Common myeloid progenitor, CD34-positive (primary cell): ENCODE results near the gene C16orf74.

Experiments
- CTCF ChIA-PET: fragments of 350-600 bp; sonication (Branson Sonifier 250); formaldehyde crosslinking; loops from one replicate; lab custom pipeline; 2021; ENCODE audit warnings: antibody characterized with exemption; lab: Charles Lee
- POLR2A ChIA-PET: fragments of 350-600 bp; sonication (Branson Sonifier 250); formaldehyde crosslinking; loops from one replicate; lab custom pipeline; 2021; ENCODE audit warnings: antibody characterized with exemption; lab: Charles Lee
- DNase-seq, 3 donors: peaks; one replicate each; pipeline versions ENCODE4 v3.0.0 to v3.0.0-alpha.2; 2013
- H3K27ac ChIP-seq, 2 experiments: 1 replicate in 1 of 2; 2 replicates in 1 of 2; pipeline ENCODE4 v1.7.0; 2013; ENCODE audit warnings: inconsistent platforms in 2 of 2, low read length in 2 of 2, mild to moderate bottlenecking in 2 of 2, low read depth in 1 of 2, moderate library complexity in 1 of 2; ENCODE audit not compliant: severe bottlenecking in 2 of 2, insufficient read depth in 1 of 2, poor library complexity in 1 of 2
- H3K27me3 ChIP-seq, 5 experiments: replicated peaks in 2 of 5; 1 replicate in 3 of 5; 2 replicates in 2 of 5; pipeline versions ENCODE4 v1.6.1 to v1.7.0; 2013; ENCODE audit warnings: low read length in 4 of 5, mild to moderate bottlenecking in 2 of 5, moderate library complexity in 2 of 5, inconsistent platforms in 1 of 5; ENCODE audit not compliant: insufficient read depth in 5 of 5, control insufficient read depth in 4 of 5
- H3K36me3 ChIP-seq, 4 experiments: 1 replicate in 2 of 4; 2 replicates in 2 of 4; pipeline versions ENCODE4 v1.6.1 to v1.7.0; 2013; ENCODE audit warnings: low read length in 3 of 4, control low read depth in 1 of 4, mild to moderate bottlenecking in 1 of 4; ENCODE audit not compliant: control insufficient read depth in 4 of 4, insufficient read depth in 4 of 4
- H3K4me1 ChIP-seq, 4 experiments: 1 replicate in 3 of 4; 2 replicates in 1 of 4; pipeline versions ENCODE4 v1.6.1 to v1.7.1; 2013; ENCODE audit warnings: low read length in 3 of 4, mild to moderate bottlenecking in 3 of 4, control low read depth in 1 of 4, inconsistent platforms in 1 of 4, moderate library complexity in 1 of 4; ENCODE audit not compliant: control insufficient read depth in 4 of 4, insufficient read depth in 4 of 4; ENCODE audit errors: control extremely low read depth in 1 of 4
- H3K4me3 ChIP-seq, 7 experiments: 1 replicate in 4 of 7; 2 replicates in 3 of 7; pipeline versions ENCODE4 v1.5.1 to v1.7.0; 2013; ENCODE audit warnings: mild to moderate bottlenecking in 7 of 7, low read length in 6 of 7, moderate library complexity in 6 of 7, inconsistent platforms in 2 of 7, low read depth in 2 of 7, control low read depth in 1 of 7; ENCODE audit not compliant: insufficient read depth in 4 of 7, control insufficient read depth in 1 of 7; ENCODE audit errors: extremely low read depth in 1 of 7
- H3K9me3 ChIP-seq, 5 experiments: 1 replicate in 4 of 5; 2 replicates in 1 of 5; pipeline versions ENCODE4 v1.6.1 to v1.7.1; 2013; ENCODE audit warnings: low read length in 4 of 5, mild to moderate bottlenecking in 2 of 5, inconsistent platforms in 1 of 5, low read depth in 1 of 5, moderate library complexity in 1 of 5; ENCODE audit not compliant: control insufficient read depth in 4 of 5, insufficient read depth in 2 of 5; ENCODE audit errors: control extremely low read depth in 1 of 5
- WGBS: methylation state at CpG from one replicate; pipeline ENCODE4 v1.1.5; 2013; ENCODE audit not compliant: insufficient coverage; 5-methylcytosine and 5-hydroxymethylcytosine counted together

Gene C16orf74

DNA sequence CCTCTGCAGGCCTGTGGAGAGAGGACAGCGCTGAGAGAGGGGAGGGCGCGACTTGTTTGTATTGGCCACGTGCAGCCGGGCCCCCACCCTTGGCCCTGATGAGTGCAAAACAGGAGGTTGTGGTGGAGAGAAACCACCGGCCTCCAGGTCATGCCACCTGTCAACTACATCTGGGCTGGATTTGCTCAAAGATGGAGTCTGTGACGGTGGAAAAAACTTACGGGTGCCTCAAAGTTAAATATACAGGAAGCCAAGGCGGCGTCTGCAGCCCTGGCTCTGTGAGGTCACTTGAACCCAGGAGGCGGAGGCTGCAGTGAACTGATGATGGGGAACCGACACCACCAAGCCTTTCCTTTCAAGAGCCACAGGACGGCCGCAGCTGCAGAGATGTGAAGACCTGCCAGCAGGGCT is 15.7 kb downstream of the C16orf74 start:
- ChIA-PET POLR2A (no interaction called here), CTCF (interaction anchor here (0.7 to 1.4 kb wide), 2 partner anchors 11 to 27 kb away, joined by 3 to 4 read pairs; no protein-coding TSS in a partner anchor)
- Histone ChIP-seq H3K36me3 (no peaks in the 10 kb centered on the region), H3K27me3 (no peaks in the 10 kb centered on the region), H3K9me3 (no peaks in the 10 kb centered on the region), H3K27ac (no peak overlapping the region), H3K4me1 (peaks cover 0 to 39% (median 28%) of the 10 kb centered on the region in 4 experiments), H3K4me3 (peak overlapping the region in 5 of 7 experiments; percentile 0 to 31 (median 14))
- DNase-seq = peak; percentile 46 to 90 (median 84)
- WGBS = 7% methylated on average over 13 of the region's 14 CpGs

DNA sequence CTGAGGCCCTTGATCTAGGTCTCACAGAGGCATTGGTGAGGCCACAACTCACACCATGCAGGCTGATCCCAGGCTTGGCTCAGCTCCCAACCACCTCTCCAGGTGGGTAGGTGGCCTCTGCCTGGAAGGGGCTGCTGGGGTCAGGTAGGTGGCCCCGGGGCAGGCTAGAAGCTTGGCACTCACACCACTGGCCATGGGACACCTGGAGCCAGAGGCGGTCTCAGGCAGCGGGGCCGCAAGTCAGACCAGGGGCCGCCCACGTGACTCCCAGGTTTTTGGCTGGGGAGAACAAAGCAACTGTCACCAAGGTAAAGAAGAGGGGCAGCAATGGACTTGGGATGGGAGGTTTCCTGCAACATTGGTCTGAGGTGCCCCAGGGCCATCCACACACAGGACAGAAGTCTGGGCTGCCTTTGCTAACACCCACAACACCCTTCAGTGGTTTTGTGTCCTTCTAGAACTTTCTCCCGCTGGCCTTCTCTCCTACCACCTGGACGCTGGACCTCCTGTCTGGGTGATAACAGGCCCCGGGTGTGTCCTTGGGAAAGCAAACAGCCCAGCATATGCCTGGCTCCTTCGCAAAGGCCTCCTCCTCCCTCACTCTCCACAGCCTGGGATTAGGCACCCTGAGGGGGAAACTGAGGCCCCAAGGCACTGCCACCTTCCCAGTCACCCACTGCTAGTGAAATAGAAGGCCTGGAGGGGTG is 16.4 kb downstream of the C16orf74 start:
- no peaks in the 10 kb centered on the region for H3K36me3 ChIP-seq
- WGBS = 87% methylated on average over 9 of the region's 10 CpGs
- H3K4me1 ChIP-seq = peaks cover 0 to 46% (median 28%) of the 10 kb centered on the region in 4 experiments
- DNase-seq = no peak
- no peaks in the 10 kb centered on the region for H3K27me3 ChIP-seq
- no peak overlapping the region for H3K27ac ChIP-seq
- POLR2A ChIA-PET = no interaction called here
- CTCF ChIA-PET = interaction anchor here (1.1 kb wide), 1 partner anchor 15 kb away, joined by 4 read pairs; no protein-coding TSS in a partner anchor
- H3K9me3 ChIP-seq = no peaks in the 10 kb centered on the region
- peak overlapping the region in 3 of 7 experiments; percentile 0 to 26 (median 14) for H3K4me3 ChIP-seq

DNA sequence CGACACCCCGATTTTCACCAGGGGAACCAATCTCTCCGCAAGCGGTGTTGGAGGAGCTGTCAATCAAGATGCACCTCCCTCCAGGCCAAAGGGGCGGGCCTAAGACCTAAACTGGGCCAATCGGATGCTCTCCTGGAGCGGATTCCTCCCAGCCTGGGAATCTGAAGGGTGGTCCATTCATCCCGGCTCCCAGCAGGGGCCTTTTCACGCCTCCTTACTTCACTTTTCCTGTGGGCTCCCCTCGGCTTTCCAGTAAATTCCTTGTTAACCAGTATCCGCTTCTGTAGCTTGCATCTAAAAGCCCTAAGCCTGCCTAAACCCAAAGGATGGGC is 17.1 kb downstream of the C16orf74 start:
- Histone ChIP-seq H3K27ac (no peak overlapping the region), H3K9me3 (no peaks in the 10 kb centered on the region), H3K4me1 (peaks cover 0 to 51% (median 28%) of the 10 kb centered on the region in 4 experiments), H3K27me3 (no peaks in the 10 kb centered on the region), H3K36me3 (no peaks in the 10 kb centered on the region), H3K4me3 (no peak overlapping the region)
- CTCF ChIA-PET = interaction anchor here (1.1 kb wide), 1 partner anchor 14 kb away, joined by 4 read pairs; no protein-coding TSS in a partner anchor
- POLR2A ChIA-PET = no interaction called here
- no peak for DNase-seq
- 87% methylated on average over 11 of the region's 11 CpGs for WGBS

DNA sequence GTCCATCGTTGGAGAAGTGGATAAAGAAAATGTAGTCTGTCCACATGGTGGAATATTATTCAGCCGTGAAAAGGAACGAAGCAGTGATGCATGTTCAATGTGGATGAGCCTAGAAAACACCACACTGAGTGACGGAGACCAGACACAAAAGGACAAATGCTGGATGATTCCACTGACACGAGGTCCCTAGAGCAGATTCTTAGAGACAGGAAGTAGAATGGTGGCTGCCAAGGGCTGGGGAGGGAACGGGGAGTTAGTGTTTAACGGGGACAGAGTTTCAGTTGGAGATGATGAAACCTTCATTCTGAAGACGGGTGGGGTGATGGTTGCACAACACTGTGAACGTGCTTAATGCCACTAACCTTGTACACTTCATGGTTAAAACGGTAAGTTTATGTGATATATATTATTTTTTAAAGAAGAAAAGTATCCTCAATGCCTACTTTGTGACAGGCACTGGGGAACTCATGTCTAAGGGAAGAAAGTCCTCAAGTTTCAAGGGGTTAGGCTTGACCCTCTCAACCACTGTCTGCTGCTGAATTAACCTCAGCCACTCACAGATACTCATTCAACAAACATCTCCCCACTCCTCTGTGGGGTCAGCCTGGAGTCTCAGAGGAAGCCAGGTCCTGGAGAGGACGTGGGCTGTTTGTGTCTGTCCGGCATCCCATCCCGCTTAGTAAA is 17.6 kb downstream of the C16orf74 start:
- Histone ChIP-seq H3K27ac (no peak overlapping the region), H3K36me3 (no peaks in the 10 kb centered on the region), H3K27me3 (no peaks in the 10 kb centered on the region), H3K4me3 (no peak overlapping the region), H3K9me3 (no peaks in the 10 kb centered on the region), H3K4me1 (peaks cover 0 to 51% (median 28%) of the 10 kb centered on the region in 4 experiments)
- DNase-seq = peak; percentile 12 to 66 (median 58)
- POLR2A ChIA-PET = no interaction called here
- WGBS = 79% methylated on average over 11 of the region's 13 CpGs
- CTCF ChIA-PET = no interaction called here

DNA sequence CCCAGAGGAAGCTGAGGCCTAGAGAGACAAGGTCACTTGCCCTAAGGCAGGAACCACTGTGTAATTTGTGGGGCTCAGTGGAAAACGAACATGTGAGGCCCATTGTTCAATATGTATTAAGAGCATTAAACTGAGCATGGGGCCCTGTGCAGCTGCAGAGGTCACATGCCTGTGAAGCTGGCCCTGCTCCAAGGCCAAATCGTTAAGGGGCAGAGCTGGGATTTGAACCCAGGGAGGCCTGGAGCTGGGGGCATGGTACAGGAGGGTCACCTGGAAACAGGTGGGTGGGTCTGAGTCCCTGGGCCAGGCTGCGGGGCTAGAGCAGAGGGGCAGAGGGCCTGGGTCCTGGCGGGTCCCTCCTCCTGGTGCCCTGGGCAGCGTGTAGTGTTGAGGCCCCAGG is 19.7 kb downstream of the C16orf74 start:
- H3K4me3 ChIP-seq = no peak overlapping the region
- H3K4me1 ChIP-seq = peaks cover 0 to 50% (median 27%) of the 10 kb centered on the region in 4 experiments
- ChIA-PET POLR2A (no interaction called here), CTCF (interaction anchor here (1.0 to 1.3 kb wide), 3 partner anchors 10 to 28 kb away, joined by 3 read pairs; no protein-coding TSS in a partner anchor)
- 92% methylated on average over 5 of the region's 5 CpGs for WGBS
- DNase-seq = no peak
- no peak overlapping the region for H3K27ac ChIP-seq
- no peaks in the 10 kb centered on the region for H3K9me3 ChIP-seq
- H3K27me3 ChIP-seq = no peaks in the 10 kb centered on the region
- no peaks in the 10 kb centered on the region for H3K36me3 ChIP-seq

DNA sequence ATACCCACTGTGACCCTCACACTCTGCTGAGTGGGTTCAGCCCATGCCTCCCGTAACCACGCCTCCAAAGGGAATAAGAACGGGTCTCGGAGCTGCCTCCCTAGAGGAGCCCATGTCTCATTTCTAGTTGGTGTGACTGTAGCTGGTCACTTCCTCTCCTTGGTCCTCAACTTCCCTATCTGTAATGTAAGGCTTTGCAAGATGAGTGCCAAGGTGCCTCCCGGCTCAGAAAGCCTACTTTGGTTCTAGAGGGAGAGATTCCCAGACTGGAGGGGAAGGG is 20.8 kb downstream of the C16orf74 start:
- Histone ChIP-seq H3K27me3 (no peaks in the 10 kb centered on the region), H3K4me1 (peaks cover 0 to 39% (median 17%) of the 10 kb centered on the region in 4 experiments), H3K4me3 (no peak overlapping the region), H3K27ac (no peak overlapping the region), H3K36me3 (no peaks in the 10 kb centered on the region), H3K9me3 (no peaks in the 10 kb centered on the region)
- no peak for DNase-seq
- POLR2A ChIA-PET = no interaction called here
- CTCF ChIA-PET = interaction anchor here (1.0 to 1.3 kb wide), 3 partner anchors 9 to 292 kb away, joined by 3 read pairs; no protein-coding TSS in a partner anchor
- 94% methylated on average over 3 of the region's 5 CpGs for WGBS
